HL-60 (cell line): ENCODE results near the gene ULK2.

Source experiments
- CTCF ChIP-seq: IDR thresholded peaks from one replicate; pipeline ENCODE4 v1.5.1; 2011; ENCODE audit warnings: low read length, control low read depth, inconsistent platforms; ENCODE audit not compliant: insufficient read depth
- GABPA ChIP-seq: IDR thresholded peaks from 2 replicates; pipeline ENCODE4 v1.6.1; 2012; ENCODE audit warnings: low read depth
- POLR2AphosphoS5 ChIP-seq: IDR thresholded peaks from 2 replicates; pipeline ENCODE4 v1.6.1; 2012; ENCODE audit warnings: low read depth
- SPI1 ChIP-seq: IDR thresholded peaks from 2 replicates; pipeline ENCODE4 v1.6.1; 2012; ENCODE audit warnings: low read depth, mild to moderate bottlenecking, borderline replicate concordance
- TF ChIP-seq, protein P1 (sequence below): IDR thresholded peaks from 2 replicates; pipeline ENCODE4 v1.6.1; 2012; ENCODE audit warnings: low read depth; ENCODE audit not compliant: insufficient replicate concordance

- TF ChIP-seq POLR2AphosphoS5, result no peak
- no peak for TF ChIP-seq CTCF
- no peak for TF ChIP-seq GABPA
- TF ChIP-seq SPI1, result no peak
- TF ChIP-seq, protein P1, sequence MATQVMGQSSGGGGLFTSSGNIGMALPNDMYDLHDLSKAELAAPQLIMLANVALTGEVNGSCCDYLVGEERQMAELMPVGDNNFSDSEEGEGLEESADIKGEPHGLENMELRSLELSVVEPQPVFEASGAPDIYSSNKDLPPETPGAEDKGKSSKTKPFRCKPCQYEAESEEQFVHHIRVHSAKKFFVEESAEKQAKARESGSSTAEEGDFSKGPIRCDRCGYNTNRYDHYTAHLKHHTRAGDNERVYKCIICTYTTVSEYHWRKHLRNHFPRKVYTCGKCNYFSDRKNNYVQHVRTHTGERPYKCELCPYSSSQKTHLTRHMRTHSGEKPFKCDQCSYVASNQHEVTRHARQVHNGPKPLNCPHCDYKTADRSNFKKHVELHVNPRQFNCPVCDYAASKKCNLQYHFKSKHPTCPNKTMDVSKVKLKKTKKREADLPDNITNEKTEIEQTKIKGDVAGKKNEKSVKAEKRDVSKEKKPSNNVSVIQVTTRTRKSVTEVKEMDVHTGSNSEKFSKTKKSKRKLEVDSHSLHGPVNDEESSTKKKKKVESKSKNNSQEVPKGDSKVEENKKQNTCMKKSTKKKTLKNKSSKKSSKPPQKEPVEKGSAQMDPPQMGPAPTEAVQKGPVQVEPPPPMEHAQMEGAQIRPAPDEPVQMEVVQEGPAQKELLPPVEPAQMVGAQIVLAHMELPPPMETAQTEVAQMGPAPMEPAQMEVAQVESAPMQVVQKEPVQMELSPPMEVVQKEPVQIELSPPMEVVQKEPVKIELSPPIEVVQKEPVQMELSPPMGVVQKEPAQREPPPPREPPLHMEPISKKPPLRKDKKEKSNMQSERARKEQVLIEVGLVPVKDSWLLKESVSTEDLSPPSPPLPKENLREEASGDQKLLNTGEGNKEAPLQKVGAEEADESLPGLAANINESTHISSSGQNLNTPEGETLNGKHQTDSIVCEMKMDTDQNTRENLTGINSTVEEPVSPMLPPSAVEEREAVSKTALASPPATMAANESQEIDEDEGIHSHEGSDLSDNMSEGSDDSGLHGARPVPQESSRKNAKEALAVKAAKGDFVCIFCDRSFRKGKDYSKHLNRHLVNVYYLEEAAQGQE, result no peak
Measured at GRCh38 chr17:19742495-19742894, 125.2 kb downstream of the ULK2 start.
